Fibroblast of upper back skin (primary cell): ENCODE measurements around the gene TBC1D19.
A peak's percentile ranks its signal among the peaks of the same experiment; 100 is the strongest.
"Not testable (repeated sequence)": the region's sequence is repeated elsewhere in the genome, so short reads cannot be mapped to it uniquely, and the experiment has no call there.

Experiments used
- DNase-seq: peaks from one replicate; pipeline ENCODE4 v3.0.0-alpha.2; 2013

TBC1D19 gene

DNA sequence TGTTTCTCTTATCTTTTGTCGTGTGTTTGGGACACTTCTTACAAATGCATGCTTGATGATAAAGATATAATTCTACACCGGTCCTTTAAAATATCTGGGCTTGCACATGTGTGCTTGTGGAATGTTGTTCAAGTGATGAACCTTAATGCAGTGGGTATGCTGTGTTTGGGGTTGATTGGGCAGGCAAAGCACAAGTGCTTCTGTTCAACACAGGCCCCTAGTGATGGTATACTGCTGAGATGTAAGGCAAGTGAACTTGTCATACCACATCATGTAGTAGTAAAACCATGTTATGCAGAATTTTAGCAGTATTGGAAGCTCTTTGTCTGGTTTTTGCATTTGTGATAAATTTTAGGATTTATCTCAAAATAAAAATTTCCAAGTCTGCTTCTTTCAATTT, 23.9 kb downstream of the TBC1D19 start:
- no peak for DNase-seq

DNA sequence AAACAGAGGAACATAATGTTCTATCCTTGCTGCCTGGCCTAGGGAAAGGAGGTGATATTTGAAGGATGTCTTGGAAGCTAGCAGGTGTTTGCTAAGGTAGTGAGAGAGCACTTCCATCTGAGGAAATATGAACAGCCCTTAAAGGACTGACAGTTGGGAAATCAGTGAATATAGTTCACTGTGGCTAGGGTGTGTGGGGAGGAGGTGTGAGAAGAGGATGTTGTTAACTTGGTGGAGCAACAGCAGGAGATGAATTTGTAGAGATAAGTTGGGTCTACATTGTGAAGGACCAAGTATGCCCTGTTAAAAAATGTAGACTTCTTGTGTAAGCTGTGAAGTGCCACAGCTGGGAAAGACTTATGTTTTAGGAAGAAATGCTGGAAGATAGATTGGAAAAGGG, 25.5 kb downstream of the TBC1D19 start:
- no peak for DNase-seq

DNA sequence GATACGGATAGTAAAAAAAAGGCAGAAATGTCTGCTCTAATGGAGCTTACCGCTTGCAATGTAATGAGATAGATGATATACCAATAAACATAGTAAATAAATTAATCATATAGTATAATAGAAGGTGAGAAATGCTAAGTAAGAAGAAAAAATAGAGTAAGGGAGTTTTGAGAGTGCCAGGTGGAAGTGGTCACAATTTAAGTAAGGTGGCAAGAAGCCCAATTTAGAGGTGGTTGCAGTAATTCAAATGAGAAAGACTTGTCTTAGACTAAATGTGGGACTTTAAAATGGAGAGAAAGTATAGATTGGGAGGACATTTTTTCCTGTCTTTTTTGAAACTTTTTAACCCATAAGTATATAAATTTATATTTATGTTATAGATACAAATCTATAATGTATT, 26.0 kb downstream of the TBC1D19 start:
- no peak for DNase-seq

- no peak for DNase-seq
These were observed 27.5 kb downstream of the TBC1D19 start for GRCh38 chr4:26611372-26611771.

- DNase-seq, result no peak
These were observed 28.0 kb downstream of the TBC1D19 start for GRCh38 chr4:26611885-26612284.

GRCh38 chr4:26613237-26613636, 29.4 kb downstream of the TBC1D19 start:
- no peak for DNase-seq

DNA sequence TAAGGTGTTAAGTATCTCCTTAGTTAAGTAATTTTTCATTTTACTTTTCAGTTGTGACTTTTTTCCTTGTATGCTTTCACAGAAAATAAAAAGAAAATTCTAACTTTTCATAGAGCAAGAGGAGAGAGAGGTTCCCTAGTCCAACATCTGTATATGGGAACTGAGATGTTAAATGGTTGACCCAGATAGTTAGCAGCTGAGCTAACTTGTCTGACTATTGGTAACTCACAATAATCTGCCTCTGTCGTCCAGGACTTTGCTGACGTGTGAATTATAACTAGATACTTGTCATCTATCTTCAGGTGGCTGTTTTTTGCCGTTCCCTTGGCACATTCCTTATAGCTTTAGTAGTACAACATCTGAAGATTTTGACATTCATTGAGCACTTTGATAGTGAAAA, 29.9 kb downstream of the TBC1D19 start:
- no peak for DNase-seq

DNA sequence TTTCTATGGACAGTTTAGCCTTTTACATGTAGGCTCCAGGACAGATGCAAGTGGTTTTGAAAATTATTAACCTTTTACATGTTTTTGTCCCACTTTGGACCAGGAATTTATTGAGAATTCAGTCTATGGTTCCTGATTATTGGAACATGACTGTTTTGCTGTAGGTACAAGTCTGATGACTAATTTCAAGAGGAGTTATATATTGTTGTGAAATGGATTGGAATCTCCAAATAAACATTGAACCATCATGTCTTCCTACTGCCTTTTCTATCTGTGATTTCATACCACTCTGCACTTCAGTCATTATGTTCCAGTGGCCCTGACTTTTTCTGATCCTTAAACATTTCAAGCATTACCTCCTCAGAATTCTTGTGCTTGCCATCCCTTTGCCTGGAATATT, 35.9 kb downstream of the TBC1D19 start:
- DNase-seq, result peak; percentile 39

- no peak for DNase-seq
These were observed 37.5 kb downstream of the TBC1D19 start for GRCh38 chr4:26621366-26621765.

GRCh38 chr4:26622913-26623312, 39.0 kb downstream of the TBC1D19 start:
- no peak for DNase-seq

GRCh38 chr4:26626658-26627057, 42.8 kb downstream of the TBC1D19 start:
- DNase-seq, result not testable (repeated sequence)

DNA sequence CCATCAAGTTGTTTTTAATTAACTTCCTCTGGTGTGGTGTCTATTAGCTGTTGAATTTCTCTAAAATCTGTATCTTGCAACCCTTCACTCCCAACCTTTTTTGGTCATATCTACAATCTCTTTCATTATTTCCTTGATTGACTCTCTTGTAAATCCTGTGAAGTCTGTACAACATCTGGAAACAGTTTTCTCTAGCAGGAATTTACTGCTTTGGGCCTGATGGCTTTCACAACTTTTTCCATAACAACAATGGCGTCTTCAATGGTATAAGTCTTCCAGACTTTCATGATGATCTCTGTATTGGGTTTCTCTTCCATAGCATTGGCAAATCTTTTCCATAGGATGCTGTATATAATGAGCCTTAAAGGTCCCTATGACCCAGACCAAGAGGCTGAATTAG, 49.0 kb downstream of the TBC1D19 start:
- peak; percentile 6 for DNase-seq

- no peak for DNase-seq
These were observed 50.4 kb downstream of the TBC1D19 start for GRCh38 chr4:26634237-26634636.

DNA sequence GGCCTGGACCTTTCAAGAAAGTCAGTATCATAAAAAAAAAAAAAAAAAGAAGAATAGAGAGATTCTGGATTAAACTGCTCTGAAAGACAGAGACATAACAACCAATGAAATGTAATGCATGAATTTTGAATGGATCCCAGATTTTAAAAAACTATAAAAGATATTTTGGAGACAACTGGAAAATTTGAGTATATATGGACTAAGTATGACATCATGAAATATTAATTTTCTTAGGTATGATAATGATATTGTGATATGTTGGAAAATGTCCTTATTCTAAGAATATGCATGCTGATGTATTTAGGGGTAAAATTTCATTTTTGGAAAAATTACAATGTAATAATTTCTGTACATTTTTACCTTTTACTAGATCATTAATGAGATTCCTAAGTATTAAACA, 52.6 kb downstream of the TBC1D19 start:
- no peak for DNase-seq

- not testable (repeated sequence) for DNase-seq
These were observed 56.8 kb downstream of the TBC1D19 start for GRCh38 chr4:26640639-26641038.

DNA sequence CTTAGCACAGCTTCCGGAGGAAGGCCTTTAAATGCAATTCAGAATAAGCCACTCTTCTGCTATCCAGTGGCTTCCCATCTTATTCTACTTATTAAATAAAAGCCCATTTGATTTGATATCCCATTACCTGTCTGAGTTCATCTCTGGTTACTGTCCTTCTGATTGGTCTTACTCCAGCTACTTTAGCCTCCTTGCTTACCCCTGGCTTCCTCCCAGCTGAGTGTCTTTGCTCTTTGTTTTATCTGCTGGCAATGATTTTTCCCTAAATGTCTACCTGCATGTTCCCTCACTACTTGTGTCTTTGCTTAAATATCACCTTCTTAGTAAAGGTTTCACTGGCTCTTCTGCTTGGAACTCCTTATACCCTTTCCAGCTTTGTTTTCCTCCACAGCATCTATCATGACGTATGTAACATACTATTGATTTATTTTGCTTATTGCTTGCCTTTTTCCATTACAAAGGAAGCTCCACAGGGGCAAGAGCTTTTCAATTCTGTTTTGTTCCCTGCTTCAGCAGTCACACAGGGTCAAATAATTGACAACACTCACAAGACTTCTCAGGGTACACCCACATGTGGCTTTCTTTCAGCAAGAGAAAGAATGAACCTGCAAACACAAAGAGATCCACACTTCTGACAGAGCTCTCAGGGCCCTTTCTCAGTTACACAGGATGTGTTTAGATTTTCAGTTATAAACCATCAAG, 63.8 kb downstream of the TBC1D19 start:
- no peak for DNase-seq

- DNase-seq, result no peak
These were observed 64.4 kb downstream of the TBC1D19 start for GRCh38 chr4:26648260-26648659.

DNA sequence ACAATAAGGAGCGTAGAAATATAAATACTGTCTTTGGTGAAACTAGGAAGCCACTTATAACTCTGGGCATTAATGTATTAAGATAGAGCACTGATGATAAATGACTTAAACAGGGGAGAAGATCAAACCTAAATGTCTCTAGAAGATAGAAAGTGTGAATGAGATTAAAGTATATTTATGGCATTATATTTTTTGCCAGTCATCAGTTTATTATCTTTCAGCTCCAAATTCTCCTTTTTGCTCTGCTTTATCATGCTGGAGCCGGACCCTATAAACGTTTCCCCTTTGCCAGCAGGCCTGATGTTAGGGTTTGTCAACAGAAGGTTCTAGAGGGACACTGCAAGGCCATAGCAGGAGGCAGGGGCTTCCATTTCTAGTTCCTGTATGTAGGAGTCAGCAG, 76.4 kb downstream of the TBC1D19 start:
- DNase-seq, result no peak

GRCh38 chr4:26663888-26664287, 80.0 kb downstream of the TBC1D19 start:
- DNase-seq, result no peak

GRCh38 chr4:26670903-26671537, 87.1 kb downstream of the TBC1D19 start:
- DNase-seq, result no peak

- DNase-seq, result not testable (repeated sequence)
These were observed 95.3 kb downstream of the TBC1D19 start for GRCh38 chr4:26679040-26679695.

DNA sequence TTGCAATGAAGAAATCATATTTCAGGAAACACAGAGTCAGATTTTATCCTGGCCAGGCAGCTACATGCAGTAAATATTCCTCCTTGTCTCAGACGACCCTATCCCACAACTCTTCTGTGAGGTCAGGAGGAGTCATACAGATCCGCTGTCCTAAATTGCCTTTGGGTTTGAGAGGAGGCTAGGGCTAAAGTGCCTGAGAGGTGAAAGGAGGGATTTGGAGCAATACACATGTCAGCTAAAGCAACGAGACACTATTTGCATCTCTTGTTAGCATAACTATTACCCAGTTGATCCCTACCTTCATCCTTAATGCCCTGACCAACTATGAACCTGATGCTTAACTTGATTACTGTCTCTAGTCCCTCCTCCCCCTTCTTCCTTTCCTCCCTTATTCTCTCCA, 98.6 kb downstream of the TBC1D19 start:
- no peak for DNase-seq

GRCh38 chr4:26685250-26685649, 101.4 kb downstream of the TBC1D19 start:
- DNase-seq, result no peak

DNA sequence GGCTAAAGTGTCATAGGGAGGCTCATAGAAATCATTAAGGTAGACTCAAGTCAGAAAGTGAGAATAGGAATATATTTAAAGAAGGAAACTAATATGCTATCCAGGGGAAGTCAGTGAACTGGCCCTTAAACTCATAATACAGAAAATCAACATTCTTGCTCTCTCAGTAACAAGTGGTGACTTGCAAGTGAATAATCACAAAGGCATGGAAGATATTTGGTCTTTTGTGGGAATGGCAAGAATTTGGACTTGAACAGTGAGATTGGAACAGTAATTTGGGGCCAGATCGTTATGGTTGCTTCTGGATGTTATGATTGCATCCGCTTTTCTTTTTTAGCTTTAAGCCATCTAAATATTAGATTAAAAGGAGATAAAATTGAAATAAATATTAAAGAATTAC, 103.8 kb downstream of the TBC1D19 start:
- peak; percentile 89 for DNase-seq
